Hematopoietic multipotent progenitor cell (in vitro differentiated cells): ENCODE measurements around the gene LPIN2. TPM values are rescaled to one million over a fixed set of nuclear protein-coding genes. Genes with fewer than 3 reads are reported as not detected.
"Not testable (repeated sequence)": the region's sequence is repeated elsewhere in the genome, so short reads cannot be mapped to it uniquely, and the experiment has no call there.

Source experiments
- DNase-seq, 3 donors: peaks; one replicate each; pipeline ENCODE4 v3.0.0-alpha.2; 2011 to 2015; ENCODE audit warnings: low read depth in 2 of 3, low spot score in 2 of 3
- total RNA-seq: library from RNA; depleted of rRNA; stranded (reverse); fragments of >200 nt; gene quantifications from one replicate; pipeline ENCODE4 v1.2.3, GENCODE V29; 2012

The LPIN2 gene
- 38.2 TPM for total RNA-seq

DNA sequence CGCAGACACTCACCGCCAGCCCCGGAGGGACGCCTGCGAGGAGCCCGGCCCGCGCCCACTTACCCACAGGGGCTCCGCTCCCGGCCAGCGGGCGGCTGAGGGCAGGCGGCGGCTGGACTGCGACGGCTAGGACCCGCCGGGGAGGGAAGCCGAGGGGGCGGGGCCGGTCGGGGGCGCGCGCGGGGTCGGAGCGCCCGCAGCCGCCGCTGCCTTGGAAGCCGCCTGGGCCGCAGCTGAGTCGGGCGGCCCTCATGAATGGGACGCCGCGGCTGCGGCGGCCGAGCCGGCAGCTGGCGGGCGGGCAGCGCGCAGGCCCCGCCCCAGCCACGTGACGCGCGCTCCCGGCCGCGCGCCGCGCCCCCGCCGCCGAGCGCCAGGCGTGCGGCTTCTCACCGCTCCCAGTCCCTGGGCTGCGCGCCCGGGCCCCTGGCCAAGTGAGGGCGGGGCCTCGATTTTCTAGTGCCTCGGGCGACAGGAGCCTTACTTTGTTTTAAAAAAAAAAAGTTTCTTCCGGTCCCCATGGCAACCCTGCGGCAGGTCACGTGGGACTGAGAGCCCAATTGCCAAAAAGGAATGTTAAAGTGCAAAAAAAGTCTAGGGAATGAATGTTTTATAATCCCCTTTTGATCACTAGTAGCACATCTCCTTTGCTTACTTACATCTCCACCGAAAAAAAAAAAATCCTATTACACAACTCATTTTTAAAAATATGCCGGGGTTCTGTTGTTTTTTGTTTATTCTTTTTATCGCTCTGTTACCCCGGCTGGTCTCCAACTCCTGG is at the start of gene LPIN2:
TSS of gene LPIN2 (minus strand) at position 121 of the 781 bp plus-strand sequence. CDS start 52,304 bp downstream, outside the sequence.
- DNase-seq = peak; percentile 91 to 99 (median 96)

DNA sequence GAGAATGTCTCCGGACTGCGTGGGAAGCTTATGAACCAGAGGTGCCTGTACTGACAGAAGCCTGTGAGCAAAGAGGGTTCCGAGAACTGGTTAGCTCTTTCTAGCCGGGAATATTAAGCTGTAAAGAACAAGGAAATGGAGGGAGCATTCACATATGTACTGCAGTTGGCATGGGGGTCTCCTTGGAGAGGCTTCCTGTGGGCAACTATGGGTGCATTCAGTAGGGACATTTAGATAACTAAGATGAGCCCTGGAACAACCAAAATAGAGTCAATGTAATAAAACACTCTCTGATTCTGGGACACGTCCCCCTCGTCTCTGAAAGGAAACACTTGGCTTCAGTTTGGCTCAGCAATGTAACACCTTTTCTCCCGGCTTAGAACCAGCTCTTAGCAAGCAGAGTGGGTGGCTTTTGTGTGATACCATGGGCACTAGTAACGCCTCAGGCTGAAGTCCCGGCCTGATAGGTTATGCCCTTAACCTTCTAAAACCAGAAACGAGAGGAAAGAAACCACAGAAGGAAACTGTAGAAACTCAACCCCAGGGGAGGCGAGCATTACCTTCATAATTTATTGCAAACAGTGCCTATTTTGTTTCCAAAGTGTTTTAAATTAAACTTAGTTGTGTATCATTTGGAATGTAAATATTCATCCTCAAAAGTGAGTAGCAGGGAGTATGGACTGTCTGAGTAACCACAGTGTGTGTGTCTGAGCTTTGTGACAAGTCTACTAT is 48.8 kb upstream of the LPIN2 start:
- peak in 1 of 3 donors; percentile 46 for DNase-seq

DNA sequence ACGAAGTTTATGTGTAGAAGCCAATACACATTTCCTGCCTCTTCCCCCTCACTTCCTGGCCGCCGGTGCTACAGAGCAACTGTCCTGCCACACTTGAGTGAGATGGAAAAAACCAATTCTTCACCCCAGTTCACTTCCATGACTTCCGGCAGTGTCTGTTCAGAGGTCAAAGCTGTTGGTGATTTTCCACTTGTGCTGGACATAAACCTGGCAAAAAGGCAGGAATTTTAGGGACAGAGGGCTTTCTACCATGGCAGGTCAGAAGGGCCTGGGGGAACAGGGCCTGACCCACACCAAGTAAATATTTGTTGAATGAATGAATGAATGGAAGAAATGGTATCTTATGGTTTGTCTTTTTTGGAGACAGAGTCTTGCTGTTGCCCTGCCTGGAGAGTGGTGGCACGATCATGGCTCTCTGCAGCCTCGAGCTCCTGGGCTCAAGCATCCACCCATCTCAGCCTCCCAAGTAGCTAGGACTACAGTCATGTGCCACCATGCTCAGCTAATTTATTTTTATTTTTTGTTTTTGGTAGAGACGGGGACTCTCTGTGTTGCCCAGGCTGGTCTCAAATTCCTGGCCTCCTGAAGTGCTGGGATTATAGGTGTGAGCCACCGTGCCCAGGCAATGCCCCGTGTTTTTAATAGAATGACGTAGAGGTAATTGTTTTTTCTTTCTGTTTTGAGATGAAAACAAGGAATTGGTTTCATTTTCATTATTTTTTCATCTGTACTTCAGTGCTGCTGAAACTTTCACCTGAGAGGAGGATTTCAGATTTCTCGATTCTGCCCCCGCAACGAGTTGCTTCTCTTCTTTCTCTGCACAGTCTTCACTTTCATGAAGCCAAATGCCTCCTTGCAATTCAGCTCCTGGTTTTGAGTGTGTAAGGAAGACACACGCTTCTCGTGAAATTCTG is 48.0 kb upstream of the LPIN2 start:
- no peak for DNase-seq

DNA sequence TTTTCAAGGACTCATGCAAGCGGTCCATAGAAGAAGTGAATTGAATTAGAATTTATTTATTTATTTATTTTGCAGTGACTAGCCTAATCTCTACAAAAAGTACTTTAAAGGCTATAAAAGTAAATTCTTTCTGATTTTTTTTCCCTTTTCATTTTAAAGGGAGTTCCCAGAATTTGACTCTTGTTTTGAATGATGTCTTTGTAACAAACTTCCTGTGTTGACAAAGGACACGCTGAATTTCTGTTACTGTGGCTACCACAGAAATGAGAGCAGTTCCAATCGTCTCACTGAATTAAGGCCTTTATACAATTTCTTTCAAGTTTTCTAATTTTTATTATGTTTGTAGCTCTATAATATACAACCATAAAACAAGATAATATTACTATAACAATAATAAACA is 46.3 kb upstream of the LPIN2 start:
- peak in 1 of 3 donors; percentile 47 for DNase-seq

DNA sequence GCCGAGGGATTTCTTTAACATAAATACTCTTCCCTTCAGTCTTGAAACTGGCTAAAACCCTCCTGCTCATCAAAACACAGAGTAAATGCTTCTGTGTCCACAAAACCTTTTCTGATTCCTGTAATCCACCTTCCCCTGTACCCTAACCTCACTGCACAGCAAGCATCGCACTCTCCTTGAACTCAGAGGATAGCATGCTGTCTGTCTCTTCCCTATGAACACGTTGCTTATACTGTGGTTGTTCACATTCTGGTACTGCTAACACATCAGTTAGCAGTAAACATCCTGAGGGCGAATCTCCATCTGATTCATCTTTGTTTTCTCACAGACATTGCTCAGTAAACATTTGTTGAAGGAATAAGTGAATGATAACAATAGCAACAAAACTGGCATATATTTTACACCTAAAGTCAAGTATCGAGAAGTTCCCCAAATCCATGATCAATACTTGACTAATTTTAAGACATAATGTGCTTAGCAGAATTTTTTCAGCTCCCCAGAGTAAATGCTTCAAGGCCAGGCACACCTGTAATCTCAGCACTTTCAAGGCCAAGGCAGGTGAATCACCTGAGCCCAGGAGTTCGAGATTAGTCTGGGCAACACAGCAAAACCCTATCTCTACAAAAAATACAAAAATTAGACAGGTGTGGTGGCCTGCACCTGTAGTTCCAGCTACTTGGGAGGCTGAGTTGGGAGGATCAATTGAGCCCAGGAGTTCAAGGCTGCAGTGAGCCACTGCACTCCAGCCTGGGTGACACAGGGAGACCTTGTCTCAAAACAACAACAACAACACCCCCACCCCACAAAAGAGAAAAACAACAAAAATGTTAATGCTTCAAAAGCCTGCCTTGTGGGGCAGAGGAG is 45.6 kb upstream of the LPIN2 start:
- no peak for DNase-seq

DNA sequence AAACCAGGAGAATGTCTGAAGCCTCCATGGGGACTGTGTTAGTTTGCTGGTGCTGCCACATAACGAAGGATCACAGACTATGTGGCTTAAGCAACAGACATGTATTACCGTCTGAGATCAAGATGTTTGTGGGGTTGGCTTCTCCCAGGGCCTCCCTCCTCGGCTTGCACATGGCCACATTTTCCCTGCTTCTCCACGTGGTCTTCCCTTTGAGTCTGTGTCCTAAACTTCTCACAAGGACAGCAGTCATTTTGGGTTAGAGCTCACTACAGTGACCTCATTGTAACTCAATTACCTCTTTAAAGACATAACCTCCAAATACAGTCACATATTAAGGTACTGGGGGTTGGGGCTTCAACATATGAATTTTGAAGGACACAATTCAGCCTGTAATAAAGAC is 44.6 kb upstream of the LPIN2 start:
- no peak for DNase-seq

- DNase-seq = no peak
These were observed 43.4 kb upstream of the LPIN2 start for GRCh38 chr18:3056311-3056710.

DNA sequence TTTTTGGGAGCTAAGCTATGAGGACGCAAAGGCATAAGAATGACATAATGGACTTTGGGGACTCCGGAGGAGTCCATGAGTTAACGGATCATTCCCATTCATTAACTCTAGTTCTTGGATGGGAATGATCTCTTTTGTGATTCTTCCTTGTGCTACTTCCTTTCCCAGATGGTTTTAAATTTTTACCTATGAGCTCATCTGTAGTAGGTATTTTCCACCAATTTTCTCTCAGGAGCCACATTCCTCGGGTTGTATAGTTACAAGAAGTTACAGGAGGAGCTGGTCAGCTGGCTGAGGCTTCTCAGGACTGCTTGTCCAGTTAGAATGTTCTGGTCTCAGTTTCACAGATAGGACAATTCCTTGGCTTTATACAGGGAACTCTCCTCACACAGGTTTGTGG is 42.9 kb upstream of the LPIN2 start:
- no peak for DNase-seq

DNA sequence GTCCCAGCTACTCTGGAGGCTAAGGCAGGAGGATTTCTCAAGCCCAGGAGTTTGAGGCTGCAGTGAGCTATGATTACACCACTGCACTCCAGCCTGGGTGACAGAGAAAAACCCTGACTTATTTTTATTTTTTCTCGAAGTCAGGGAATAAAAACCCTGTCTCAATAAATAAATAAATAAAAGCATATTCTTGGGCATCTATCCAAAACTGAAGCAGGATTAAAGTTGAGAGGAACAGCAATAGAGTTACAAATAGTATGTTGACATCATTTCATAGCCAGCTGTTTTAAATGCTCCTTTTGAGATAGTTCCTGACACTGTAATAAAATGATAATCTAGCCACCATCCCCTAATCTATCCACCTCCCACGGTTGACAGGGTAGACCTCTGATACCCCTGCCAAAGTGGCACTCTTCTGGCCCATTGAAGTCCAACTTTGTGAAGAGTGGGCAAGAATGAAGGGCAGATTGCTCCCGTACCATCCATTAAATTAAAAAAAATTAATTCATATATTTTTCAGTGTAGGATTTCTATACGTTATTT is 42.3 kb upstream of the LPIN2 start:
- DNase-seq = no peak

- DNase-seq = no peak
These were observed 41.8 kb upstream of the LPIN2 start for GRCh38 chr18:3054780-3055179.

GRCh38 chr18:3054214-3054613 is 41.3 kb upstream of the LPIN2 start:
- DNase-seq = no peak

DNA sequence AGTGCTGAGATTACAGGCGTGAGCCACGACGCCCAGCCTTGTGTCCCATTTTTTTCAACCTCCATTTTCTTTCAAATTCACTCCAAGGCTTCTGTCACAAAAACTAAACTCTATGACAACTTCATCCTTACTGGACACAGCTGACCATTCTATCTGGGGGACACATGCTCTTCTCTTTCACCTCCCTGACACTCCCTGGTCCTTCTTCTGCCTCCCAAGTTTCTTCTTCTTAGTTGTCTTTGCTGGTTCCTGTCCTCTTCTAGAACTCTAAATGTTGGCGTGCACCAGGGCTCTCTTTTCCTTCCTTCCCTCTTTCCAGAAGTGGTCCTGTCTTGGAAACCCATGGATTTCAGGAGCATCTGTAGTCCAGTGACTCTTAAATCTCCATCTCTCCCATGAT is 40.1 kb upstream of the LPIN2 start:
- no peak for DNase-seq

GRCh38 chr18:3052411-3052758 is 39.4 kb upstream of the LPIN2 start:
- DNase-seq = no peak

DNA sequence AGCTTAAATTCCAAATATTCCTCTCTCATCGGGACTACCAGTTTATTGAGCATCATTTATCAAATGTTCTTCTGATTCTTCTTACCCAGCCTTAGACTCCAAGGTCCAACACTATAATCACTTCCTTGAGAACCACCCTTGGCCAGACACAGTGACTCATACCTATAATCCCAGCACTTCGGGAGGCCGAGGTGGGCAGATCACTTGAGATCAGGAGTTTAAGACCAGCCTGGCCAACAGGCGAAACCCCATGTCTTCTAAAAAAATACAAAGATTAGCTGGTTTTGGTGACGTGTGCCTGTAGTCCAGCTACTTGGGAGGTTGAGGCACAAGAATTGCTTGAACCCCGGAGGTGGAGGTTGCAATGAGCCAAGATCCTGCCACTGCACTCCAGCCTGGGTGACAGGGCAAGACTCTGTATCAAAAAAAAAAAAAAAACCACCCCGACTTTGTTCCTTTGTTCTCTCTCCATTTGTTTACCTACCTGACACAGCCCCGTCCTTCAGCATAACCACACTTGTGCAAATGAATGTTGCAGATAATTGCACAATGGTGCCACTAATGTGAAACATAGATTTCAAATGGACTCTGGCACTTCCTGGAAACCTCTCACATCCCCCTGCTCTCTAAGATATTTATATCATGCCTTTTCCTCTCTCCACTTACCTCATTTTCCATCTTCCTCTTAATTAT is 38.9 kb upstream of the LPIN2 start:
- no peak for DNase-seq

- DNase-seq = not testable (repeated sequence)
These were observed 37.0 kb upstream of the LPIN2 start for GRCh38 chr18:3049897-3050454.

- no peak for DNase-seq
These were observed 35.9 kb upstream of the LPIN2 start for GRCh38 chr18:3048820-3049349.

DNA sequence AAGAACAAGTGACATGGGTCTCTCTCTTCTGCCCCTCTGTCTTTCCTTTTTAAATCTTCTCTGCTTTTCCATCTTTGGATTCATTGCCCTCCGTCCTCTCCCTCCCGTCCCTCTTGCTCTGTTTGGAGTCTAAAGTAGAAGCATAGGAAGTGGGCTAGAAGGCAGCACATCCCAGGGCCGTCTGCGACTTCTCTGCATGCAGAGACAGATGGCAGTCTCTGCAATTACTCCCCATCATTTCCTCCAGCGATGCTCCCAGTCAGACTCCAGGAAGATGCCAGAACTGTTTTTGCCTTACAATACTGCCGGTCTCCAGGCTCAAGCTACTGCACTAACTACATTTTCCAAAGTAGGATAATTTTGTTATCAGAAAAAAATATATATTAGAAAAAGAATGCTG is 35.2 kb upstream of the LPIN2 start:
- DNase-seq = no peak

DNA sequence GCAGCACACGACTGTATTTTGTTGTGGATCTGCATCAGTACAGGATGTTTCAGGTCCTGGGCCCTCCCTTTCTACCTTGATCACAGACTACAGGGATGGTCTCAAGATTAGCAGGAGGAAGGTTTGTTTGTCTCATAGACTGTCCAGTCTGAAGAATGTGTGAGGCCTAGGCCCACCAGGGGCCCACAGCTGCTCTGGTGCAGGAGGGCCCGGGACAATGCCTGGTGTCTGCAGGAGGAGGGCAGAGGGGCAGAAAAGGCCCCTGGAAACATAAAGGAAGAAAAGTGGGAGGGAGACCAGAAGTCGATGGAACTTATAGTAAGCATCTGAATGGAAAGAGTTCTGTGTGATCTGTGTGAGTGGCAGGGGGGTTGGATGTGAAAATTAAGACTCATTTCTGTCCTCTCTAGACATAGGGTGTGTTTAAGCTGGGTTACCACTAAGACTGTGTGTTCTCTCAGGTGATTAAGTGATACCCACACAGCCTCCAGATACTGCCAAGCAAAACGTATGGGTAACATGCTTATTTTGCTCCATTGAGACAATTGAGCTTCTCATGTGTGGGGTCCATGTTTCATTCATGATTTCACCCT is 33.4 kb upstream of the LPIN2 start:
- DNase-seq = no peak
